Activated naive CD8-positive, alpha-beta T cell treated with anti-CD3 and anti-CD28 coated beads for 36 hours (primary cell): ENCODE measurements around the gene CELF6. TPM values are rescaled to one million over a fixed set of nuclear protein-coding genes. Genes with fewer than 3 reads are reported as not detected.

Experiments used
- DNase-seq: peaks from one replicate; pipeline ENCODE4 v3.0.0; 2021
- H3K27ac Mint-ChIP-seq: one replicate; pipeline ENCODE4 v1.8.0; 2022; ENCODE audit warnings: mild to moderate bottlenecking, moderate library complexity, mixed read lengths
- H3K27me3 Mint-ChIP-seq: one replicate; pipeline ENCODE4 v1.8.0; 2022; ENCODE audit warnings: mild to moderate bottlenecking, mixed read lengths
- H3K36me3 Mint-ChIP-seq: one replicate; pipeline ENCODE4 v1.8.0; 2021; ENCODE audit warnings: mild to moderate bottlenecking, mixed read lengths
- H3K4me1 Mint-ChIP-seq: one replicate; pipeline ENCODE4 v1.8.0; 2021; ENCODE audit warnings: mixed read lengths
- H3K4me3 Mint-ChIP-seq: one replicate; pipeline ENCODE4 v1.8.0; 2022; ENCODE audit warnings: mild to moderate bottlenecking, moderate library complexity, mixed read lengths
- H3K9me3 Mint-ChIP-seq: one replicate; pipeline ENCODE4 v1.8.0; 2022; ENCODE audit warnings: mixed read lengths
- total RNA-seq, 2 experiments: library from RNA; stranded (reverse); gene quantifications; one replicate each; pipeline ENCODE4 v1.2.3, GENCODE V29; 2021

CELF6 gene
- total RNA-seq, result under 1 TPM; 0.16 TPM

DNA sequence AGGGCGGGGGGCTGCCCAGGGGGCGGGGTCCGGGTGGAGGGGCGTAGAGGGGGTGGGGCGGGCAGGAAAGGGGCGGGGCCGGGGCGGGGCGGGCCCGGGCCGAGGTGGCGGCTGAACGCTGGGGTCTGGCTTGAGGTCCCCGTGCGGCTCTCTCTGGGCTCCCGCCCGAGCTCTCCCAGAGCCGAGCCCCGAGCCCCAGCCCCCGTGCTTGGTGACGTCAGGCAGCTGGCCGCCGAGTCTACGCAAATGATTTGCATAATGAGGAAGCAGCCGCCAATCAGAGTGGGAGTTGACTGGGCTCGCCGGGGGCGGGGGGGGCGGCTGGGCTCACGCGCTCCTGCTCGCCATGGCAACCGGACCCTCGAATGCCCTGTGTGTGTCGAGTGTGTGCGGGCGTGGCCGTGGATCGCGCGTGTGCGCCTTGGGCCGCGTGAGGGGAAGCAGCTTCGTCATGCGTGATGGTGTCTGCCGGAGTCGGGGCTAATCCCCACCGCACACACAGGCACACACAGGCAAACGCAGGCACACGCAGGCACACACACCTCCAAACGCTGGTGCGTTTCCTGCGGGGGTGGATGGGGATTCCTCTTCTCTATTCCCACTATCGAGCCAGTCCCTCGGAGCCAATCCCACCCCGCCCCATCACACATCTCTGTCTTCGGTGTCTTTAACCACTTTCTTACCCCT is at the start of gene CELF6:
Gene CELF6, minus strand, starts transcription at position 173 of the 687 bp plus-strand sequence. CDS start 283 bp downstream, outside the sequence.
- H3K27ac Mint-ChIP-seq, result no peak within 1 kb of the TSS
- peaks cover 10% of the 10 kb centered on the region for H3K9me3 Mint-ChIP-seq
- peaks cover 8% of the 10 kb centered on the region for H3K4me1 Mint-ChIP-seq
- DNase-seq, result peak; percentile 74
- peaks cover 10% of the 10 kb centered on the region for H3K27me3 Mint-ChIP-seq
- H3K4me3 Mint-ChIP-seq, result peak within 1 kb of the TSS; percentile 70
- H3K36me3 Mint-ChIP-seq, result peaks cover 12% of the 10 kb centered on the region

GRCh38 chr15:72368899-72369298 is 48.9 kb upstream of the CELF6 start:
- peaks cover 22% of the 10 kb centered on the region for H3K36me3 Mint-ChIP-seq

GRCh38 chr15:72368325-72368724 is 48.4 kb upstream of the CELF6 start:
- peaks cover 37% of the 10 kb centered on the region for H3K4me1 Mint-ChIP-seq
- H3K27me3 Mint-ChIP-seq, result no peaks in the 10 kb centered on the region
- DNase-seq, result no peak
- no peak overlapping the region for H3K27ac Mint-ChIP-seq
- H3K36me3 Mint-ChIP-seq, result peaks cover 22% of the 10 kb centered on the region
- no peak overlapping the region for H3K4me3 Mint-ChIP-seq
- H3K9me3 Mint-ChIP-seq, result peaks cover 4% of the 10 kb centered on the region

More at GRCh38 chr15:72368899-72369298, 48.9 kb upstream of the CELF6 start:
- peaks cover 42% of the 10 kb centered on the region for H3K4me1 Mint-ChIP-seq
- H3K27me3 Mint-ChIP-seq, result no peaks in the 10 kb centered on the region
- peaks cover 4% of the 10 kb centered on the region for H3K9me3 Mint-ChIP-seq
- no peak for DNase-seq
- H3K4me3 Mint-ChIP-seq, result no peak overlapping the region
- H3K27ac Mint-ChIP-seq, result no peak overlapping the region

GRCh38 chr15:72365844-72366243 is 45.9 kb upstream of the CELF6 start:
- peak; percentile 23 for DNase-seq
- Mint-ChIP-seq H3K9me3 (peaks cover 4% of the 10 kb centered on the region), H3K4me3 (no peak overlapping the region), H3K36me3 (peaks cover 22% of the 10 kb centered on the region), H3K27ac (peak overlapping the region; percentile 0), H3K27me3 (no peaks in the 10 kb centered on the region), H3K4me1 (peaks cover 32% of the 10 kb centered on the region)

GRCh38 chr15:72361176-72361575 is 41.2 kb upstream of the CELF6 start:
- Mint-ChIP-seq H3K27me3 (no peaks in the 10 kb centered on the region), H3K36me3 (peaks cover 7% of the 10 kb centered on the region), H3K4me3 (no peak overlapping the region), H3K27ac (no peak overlapping the region), H3K4me1 (peaks cover 15% of the 10 kb centered on the region), H3K9me3 (no peaks in the 10 kb centered on the region)
- DNase-seq, result no peak

- no peak overlapping the region for H3K27ac Mint-ChIP-seq
- no peaks in the 10 kb centered on the region for H3K9me3 Mint-ChIP-seq
- no peak overlapping the region for H3K4me3 Mint-ChIP-seq
- no peaks in the 10 kb centered on the region for H3K36me3 Mint-ChIP-seq
- DNase-seq, result no peak
- H3K27me3 Mint-ChIP-seq, result no peaks in the 10 kb centered on the region
- H3K4me1 Mint-ChIP-seq, result peaks cover 7% of the 10 kb centered on the region
Observed at GRCh38 chr15:72358650-72359171, 38.8 kb upstream of the CELF6 start.

GRCh38 chr15:72358121-72358520 is 38.2 kb upstream of the CELF6 start:
- DNase-seq, result no peak

DNA sequence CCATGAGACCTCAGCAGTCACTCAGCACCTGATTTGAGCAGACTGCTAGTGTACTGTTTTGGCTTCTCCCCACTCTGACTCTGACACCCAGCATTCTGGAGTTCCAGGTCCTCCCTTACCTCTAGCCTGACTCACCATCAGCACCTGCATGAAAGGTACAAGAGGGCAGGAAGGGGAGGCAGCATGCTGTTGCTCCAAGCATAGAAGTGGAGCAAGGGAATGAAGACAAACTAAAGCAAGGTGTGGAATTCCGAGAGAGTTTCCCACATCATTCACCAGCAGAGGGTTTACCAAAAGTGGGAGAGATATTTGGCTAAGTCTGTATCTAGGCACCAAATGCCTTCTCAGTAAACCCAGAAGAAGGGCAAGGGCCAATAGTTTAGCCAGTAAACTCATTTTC is 34.5 kb upstream of the CELF6 start:
- Mint-ChIP-seq H3K9me3 (no peaks in the 10 kb centered on the region), H3K4me3 (no peak overlapping the region), H3K27me3 (no peaks in the 10 kb centered on the region), H3K27ac (no peak overlapping the region), H3K4me1 (peaks cover 7% of the 10 kb centered on the region), H3K36me3 (peaks cover 4% of the 10 kb centered on the region)
- DNase-seq, result no peak

More at GRCh38 chr15:72358121-72358520, 38.2 kb upstream of the CELF6 start:
- no peaks in the 10 kb centered on the region for H3K27me3 Mint-ChIP-seq
- peaks cover 7% of the 10 kb centered on the region for H3K4me1 Mint-ChIP-seq
- no peaks in the 10 kb centered on the region for H3K36me3 Mint-ChIP-seq
- no peak overlapping the region for H3K4me3 Mint-ChIP-seq
- H3K27ac Mint-ChIP-seq, result no peak overlapping the region
- H3K9me3 Mint-ChIP-seq, result no peaks in the 10 kb centered on the region

- no peaks in the 10 kb centered on the region for H3K4me1 Mint-ChIP-seq
- H3K4me3 Mint-ChIP-seq, result no peak overlapping the region
- H3K27me3 Mint-ChIP-seq, result no peaks in the 10 kb centered on the region
- no peaks in the 10 kb centered on the region for H3K9me3 Mint-ChIP-seq
- no peak for DNase-seq
- no peak overlapping the region for H3K27ac Mint-ChIP-seq
- peaks cover 4% of the 10 kb centered on the region for H3K36me3 Mint-ChIP-seq
Observed at GRCh38 chr15:72353266-72353665, 33.3 kb upstream of the CELF6 start.

GRCh38 chr15:72345806-72346205 is 25.8 kb upstream of the CELF6 start:
- Mint-ChIP-seq H3K9me3 (no peaks in the 10 kb centered on the region), H3K36me3 (peaks cover 2% of the 10 kb centered on the region), H3K27ac (no peak overlapping the region)

DNA sequence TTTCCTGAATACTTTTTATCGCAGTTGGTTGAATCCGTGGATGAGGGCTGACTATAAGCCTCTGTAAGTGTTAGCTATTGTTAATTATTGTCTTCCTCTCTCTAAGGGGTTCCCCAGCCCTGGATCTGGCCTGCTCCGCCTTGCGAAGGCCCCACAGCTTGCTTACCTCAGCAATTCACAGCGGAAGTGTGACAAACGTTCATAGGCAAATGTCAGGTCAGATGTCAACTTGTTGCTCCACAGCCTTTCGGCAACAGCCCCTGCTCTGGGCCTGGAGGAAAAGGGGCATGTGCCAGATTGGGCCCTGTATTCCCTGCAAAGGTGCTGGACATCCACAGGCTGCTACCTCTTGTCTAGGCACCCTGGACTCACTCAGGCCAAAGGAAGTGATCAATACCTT is 25.3 kb upstream of the CELF6 start:
- H3K27me3 Mint-ChIP-seq, result no peaks in the 10 kb centered on the region
- peaks cover 2% of the 10 kb centered on the region for H3K36me3 Mint-ChIP-seq
- H3K27ac Mint-ChIP-seq, result no peak overlapping the region
- H3K4me3 Mint-ChIP-seq, result no peak overlapping the region
- no peak for DNase-seq
- H3K9me3 Mint-ChIP-seq, result no peaks in the 10 kb centered on the region
- no peaks in the 10 kb centered on the region for H3K4me1 Mint-ChIP-seq

More at GRCh38 chr15:72345806-72346205, 25.8 kb upstream of the CELF6 start:
- Mint-ChIP-seq H3K4me1 (no peaks in the 10 kb centered on the region), H3K4me3 (no peak overlapping the region), H3K27me3 (no peaks in the 10 kb centered on the region)
- no peak for DNase-seq

DNA sequence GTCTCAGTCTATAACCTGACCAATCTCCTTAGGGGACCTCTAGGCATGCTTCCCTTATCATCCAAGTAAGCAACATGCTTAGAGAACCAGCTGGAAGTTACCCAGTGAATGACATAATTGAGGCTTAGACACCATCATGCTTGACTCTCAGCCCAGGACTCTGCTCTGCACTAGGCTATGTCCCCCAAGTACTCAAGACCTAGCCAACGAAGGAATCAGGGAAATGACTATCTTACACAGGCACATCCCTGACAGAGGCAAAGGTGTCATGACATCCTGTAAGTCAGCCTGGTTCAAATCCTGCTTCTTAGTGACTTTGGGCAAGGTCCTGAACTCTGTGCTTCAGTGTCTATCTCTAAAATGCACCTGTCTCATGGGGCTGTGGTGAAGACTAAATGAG is 24.6 kb upstream of the CELF6 start:
- Mint-ChIP-seq H3K27me3 (no peaks in the 10 kb centered on the region), H3K9me3 (no peaks in the 10 kb centered on the region), H3K36me3 (peaks cover 4% of the 10 kb centered on the region), H3K4me3 (no peak overlapping the region), H3K4me1 (no peaks in the 10 kb centered on the region), H3K27ac (no peak overlapping the region)
- DNase-seq, result no peak

- Mint-ChIP-seq H3K27ac (no peak overlapping the region), H3K4me3 (no peak overlapping the region), H3K27me3 (no peaks in the 10 kb centered on the region), H3K9me3 (no peaks in the 10 kb centered on the region), H3K4me1 (no peaks in the 10 kb centered on the region), H3K36me3 (peaks cover 11% of the 10 kb centered on the region)
- peak; percentile 30 for DNase-seq
Observed at GRCh38 chr15:72342385-72342784, 22.4 kb upstream of the CELF6 start.

DNA sequence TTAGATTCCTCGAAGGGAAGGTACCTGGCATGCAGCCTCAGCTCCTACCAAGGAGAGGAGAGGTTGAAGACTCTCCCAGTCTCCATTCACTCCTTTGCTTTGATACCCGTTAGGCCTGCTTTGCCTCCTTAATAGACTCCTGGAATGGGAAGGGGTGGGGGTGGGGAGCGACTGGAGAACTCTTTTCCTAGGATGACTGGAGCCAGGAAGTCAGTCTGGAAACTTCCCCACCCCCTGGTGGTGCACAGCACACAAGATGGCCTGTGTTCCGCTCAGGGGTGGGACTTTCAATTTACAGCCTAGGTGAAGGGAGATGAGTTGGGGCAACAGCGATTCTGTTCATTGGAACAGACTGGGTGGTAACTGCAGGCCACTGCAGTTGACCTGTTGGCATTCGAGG is 21.4 kb upstream of the CELF6 start:
- H3K9me3 Mint-ChIP-seq, result no peaks in the 10 kb centered on the region
- H3K4me3 Mint-ChIP-seq, result no peak overlapping the region
- H3K4me1 Mint-ChIP-seq, result no peaks in the 10 kb centered on the region
- H3K27ac Mint-ChIP-seq, result no peak overlapping the region
- H3K27me3 Mint-ChIP-seq, result no peaks in the 10 kb centered on the region
- DNase-seq, result no peak
- H3K36me3 Mint-ChIP-seq, result peaks cover 10% of the 10 kb centered on the region

GRCh38 chr15:72340366-72340765 is 20.4 kb upstream of the CELF6 start:
- Mint-ChIP-seq H3K36me3 (peaks cover 11% of the 10 kb centered on the region), H3K9me3 (no peaks in the 10 kb centered on the region), H3K4me1 (no peaks in the 10 kb centered on the region), H3K27me3 (no peaks in the 10 kb centered on the region), H3K4me3 (no peak overlapping the region), H3K27ac (no peak overlapping the region)
- no peak for DNase-seq

GRCh38 chr15:72339777-72340177 is 19.8 kb upstream of the CELF6 start:
- Mint-ChIP-seq H3K27me3 (no peaks in the 10 kb centered on the region), H3K4me3 (no peak overlapping the region), H3K27ac (no peak overlapping the region), H3K4me1 (no peaks in the 10 kb centered on the region), H3K9me3 (no peaks in the 10 kb centered on the region), H3K36me3 (peaks cover 16% of the 10 kb centered on the region)
- no peak for DNase-seq
